ENCODE data around the gene NOTCH4. TPM values are rescaled to one million over a fixed set of nuclear protein-coding genes. Genes with fewer than 3 reads are reported as not detected.

The NOTCH4 gene
- total and polyA plus RNA-seq, 2 experiments from 2014 or later, result 0.65 to 1.2 TPM

DNA sequence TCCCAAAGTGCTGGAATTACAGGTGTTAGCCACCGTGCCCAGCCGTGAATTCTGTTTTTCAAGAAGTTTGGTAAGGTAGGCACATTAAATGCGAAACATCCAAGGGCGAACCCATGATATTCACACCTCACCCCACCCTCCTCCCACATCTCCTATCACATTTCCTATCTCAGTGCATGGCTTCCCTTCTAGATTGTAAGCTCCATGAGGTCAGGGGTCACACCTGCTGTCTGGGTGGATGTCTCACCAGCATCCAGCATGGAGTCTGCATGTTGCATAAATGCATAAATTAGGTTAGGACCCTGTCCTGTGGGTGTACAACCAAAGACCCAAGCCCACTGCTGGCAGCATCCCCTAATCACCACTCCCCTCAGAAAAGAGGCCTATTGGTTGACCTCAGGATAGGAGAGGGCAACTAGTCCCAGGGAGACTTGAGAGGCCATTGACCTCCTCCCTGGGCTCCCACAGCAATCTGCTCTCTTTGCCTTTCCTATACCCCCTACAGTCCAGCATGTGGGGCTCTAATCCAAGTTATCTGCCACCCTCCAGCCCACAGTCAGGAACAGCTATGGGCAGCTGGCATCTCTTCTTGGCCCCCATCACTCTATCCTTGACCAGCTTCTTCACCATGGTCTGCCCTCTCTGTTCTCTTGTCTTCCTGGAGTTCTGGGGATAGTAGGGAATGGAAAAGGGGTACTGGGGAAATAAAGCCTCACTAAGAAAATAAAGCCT, 76.3 kb downstream of the NOTCH4 start:
- Histone ChIP-seq H2AFZ (no peak overlapping the region), H3K9me3 (ENCODE audit: low read depth) (no peaks in the 10 kb centered on the region), H3K4me1 (ENCODE audit: insufficient read depth) (peaks cover 7% of the 10 kb centered on the region), H3K27me3 (replicated peaks; ENCODE audit: insufficient read depth) (no peaks in the 10 kb centered on the region), H3K9ac (no peak overlapping the region), H3K4me2 (ENCODE audit: unreplicated experiment) (no peak overlapping the region), H3K9me2 (ENCODE audit: insufficient read depth) (no peaks in the 10 kb centered on the region), H3K27ac (no peak overlapping the region), H4K20me1 (ENCODE audit: insufficient read depth) (no peaks in the 10 kb centered on the region), H3F3A (ENCODE audit: insufficient read depth) (0 out of 2 replicates have a peak, but pooled peaks cover 1% of the 10 kb centered on the region), H3K79me2 (ENCODE audit: insufficient read depth) (peaks cover 4% of the 10 kb centered on the region; the same call in 1 of the 2 replicates), H3K4me3 (no peak overlapping the region), H3K36me3 (ENCODE audit: low read depth) (peaks cover 4% of the 10 kb centered on the region; the same call in 1 of the 2 replicates)
- TF ChIP-seq EZH2phosphoT487 (IDR thresholded peaks at IDR 0.05; ENCODE audit: insufficient read depth, low read depth), result no peak
- no peak for TF ChIP-seq EZH2 (IDR thresholded peaks at IDR 0.05; ENCODE audit: insufficient read depth, poor library complexity, severe bottlenecking)
- no peak for DNase-seq
- 95 to 97% methylated on average over 4 of the region's 4 CpGs for WGBS, 2 experiments (ENCODE audit: low coverage in 1 of 2, low lambda C conversion rate in 2 of 2, missing lambda C conversion rate in 2 of 2)
- in situ Hi-C loops (cut with MboI), result no loop called here

DNA sequence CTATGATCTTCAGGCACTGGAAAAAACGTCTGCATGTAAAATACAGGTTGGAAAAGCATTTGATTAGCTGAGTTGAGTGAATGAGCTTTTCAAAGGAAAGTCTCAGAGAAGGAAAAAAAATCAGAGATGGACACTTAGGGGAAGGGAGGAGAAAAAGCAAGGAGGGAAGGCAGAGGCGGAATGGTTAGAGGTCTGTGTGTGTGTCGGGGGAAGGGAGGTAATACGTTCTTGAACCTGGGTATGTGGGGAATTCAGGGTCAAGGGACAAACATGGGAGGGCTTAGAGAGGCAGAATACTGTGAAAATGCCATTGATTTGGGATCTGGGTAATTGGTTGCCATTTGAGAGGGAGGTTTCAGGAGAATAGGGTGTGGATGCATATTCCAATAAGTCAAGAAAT, 77.2 kb downstream of the NOTCH4 start:
- no peaks in the 10 kb centered on the region for H3K79me2 ChIP-seq (ENCODE audit: insufficient read depth)
- no peaks in the 10 kb centered on the region for H3K27me3 ChIP-seq (replicated peaks; ENCODE audit: insufficient read depth)
- in situ Hi-C loops (cut with MboI), result no loop called here
- TF ChIP-seq EZH2 (IDR thresholded peaks at IDR 0.05; ENCODE audit: insufficient read depth, poor library complexity, severe bottlenecking) (no peak), EZH2phosphoT487 (IDR thresholded peaks at IDR 0.05; ENCODE audit: insufficient read depth, low read depth) (no peak)
- WGBS, 2 experiments (ENCODE audit: low coverage in 1 of 2, low lambda C conversion rate in 2 of 2, missing lambda C conversion rate in 2 of 2), result 69 to 73% methylated on average over 4 of the region's 4 CpGs
- H3K4me2 ChIP-seq (ENCODE audit: unreplicated experiment), result no peak overlapping the region
- no peaks in the 10 kb centered on the region for H3F3A ChIP-seq (ENCODE audit: insufficient read depth)
- 0 out of 2 replicates have a peak overlapping the region, but pooled peaks have one; percentile 28 for H2AFZ ChIP-seq
- no peak overlapping the region for H3K27ac ChIP-seq
- H3K4me1 ChIP-seq (ENCODE audit: insufficient read depth), result no peaks in the 10 kb centered on the region
- no peak overlapping the region for H3K4me3 ChIP-seq
- no peaks in the 10 kb centered on the region for H4K20me1 ChIP-seq (ENCODE audit: insufficient read depth)
- no peak for DNase-seq
- no peaks in the 10 kb centered on the region for H3K9me2 ChIP-seq (ENCODE audit: insufficient read depth)
- H3K9me3 ChIP-seq (ENCODE audit: low read depth), result no peaks in the 10 kb centered on the region
- peaks cover 4% of the 10 kb centered on the region; the same call in 1 of the 2 replicates for H3K36me3 ChIP-seq (ENCODE audit: low read depth)
- H3K9ac ChIP-seq, result no peak overlapping the region

DNA sequence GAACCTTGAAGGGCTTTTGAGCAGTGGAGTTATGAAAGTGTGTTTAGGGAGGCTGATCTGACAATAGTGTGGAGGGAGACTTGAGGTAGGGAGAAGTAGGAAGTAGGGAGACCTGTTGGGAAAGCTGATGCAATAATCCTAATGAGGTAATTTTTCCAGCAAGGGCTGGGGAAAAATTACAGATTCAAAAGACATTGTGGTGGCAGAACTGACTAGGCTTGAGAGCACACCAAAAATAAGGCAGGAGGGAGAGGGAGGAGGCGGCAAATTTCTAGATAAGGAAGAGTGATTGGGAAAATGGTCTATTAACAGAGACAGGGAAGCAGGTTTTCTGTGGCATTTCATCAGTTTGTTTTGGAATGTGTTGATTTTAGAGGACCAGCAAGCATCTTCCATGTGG, 77.6 kb downstream of the NOTCH4 start:
- no peaks in the 10 kb centered on the region for H3K9me2 ChIP-seq (ENCODE audit: insufficient read depth)
- no peaks in the 10 kb centered on the region for H4K20me1 ChIP-seq (ENCODE audit: insufficient read depth)
- H3K9ac ChIP-seq, result no peak overlapping the region
- in situ Hi-C loops (cut with MboI), result no loop called here
- peaks cover 4% of the 10 kb centered on the region; the same call in 1 of the 2 replicates for H3K36me3 ChIP-seq (ENCODE audit: low read depth)
- no peaks in the 10 kb centered on the region for H3F3A ChIP-seq (ENCODE audit: insufficient read depth)
- no peaks in the 10 kb centered on the region for H3K27me3 ChIP-seq (replicated peaks; ENCODE audit: insufficient read depth)
- H3K27ac ChIP-seq, result no peak overlapping the region
- H3K4me1 ChIP-seq (ENCODE audit: insufficient read depth), result no peaks in the 10 kb centered on the region
- H3K4me2 ChIP-seq (ENCODE audit: unreplicated experiment), result no peak overlapping the region
- TF ChIP-seq EZH2 (IDR thresholded peaks at IDR 0.05; ENCODE audit: insufficient read depth, poor library complexity, severe bottlenecking), result no peak
- TF ChIP-seq EZH2phosphoT487 (IDR thresholded peaks at IDR 0.05; ENCODE audit: insufficient read depth, low read depth), result no peak
- peak; percentile 21 for DNase-seq
- no peak overlapping the region for H3K4me3 ChIP-seq
- no peaks in the 10 kb centered on the region for H3K79me2 ChIP-seq (ENCODE audit: insufficient read depth)
- 94 to 100% methylated on average over 1 of the region's 1 CpG for WGBS, 2 experiments (ENCODE audit: low coverage in 1 of 2, low lambda C conversion rate in 2 of 2, missing lambda C conversion rate in 2 of 2)
- H2AFZ ChIP-seq, result 0 out of 2 replicates have a peak overlapping the region, but pooled peaks have one; percentile 28
- H3K9me3 ChIP-seq (ENCODE audit: low read depth), result no peaks in the 10 kb centered on the region

Small RNA genes within 50 kb of the gene (microRNA-seq; reads per million reads assigned to microRNA genes)
- 2.0 reads per million for gene MIR6721 (ENCODE audit: borderline number of aligned reads)
- not detected for gene MIR6833 (ENCODE audit: borderline number of aligned reads)

Small RNA genes within 50 kb of the gene (small RNA-seq; reads per million reads assigned to genes)
- gene AL662884.1 (ENCODE audit: low read depth, low replicate concordance) (not detected), gene MIR6833 (ENCODE audit: low read depth, low replicate concordance) (not detected)

Other genes starting within 250 kb of the NOTCH4 start
- 4.8 and 5.3 TPM in 2 replicates for gene C4A, start 242.0 kb downstream of the NOTCH4 start, total RNA-seq (2014; rRNA removed; shearing (Covaris generic))
- 1.3 and 2.4 TPM in 2 replicates for gene C4A, start 242.0 kb downstream of the NOTCH4 start, polyA plus RNA-seq (2016; fragmentation: Nextera tagmentation; extraction: Ambion mirVana)
- gene C4B, start 209.3 kb downstream of the NOTCH4 start, total RNA-seq (2014; rRNA removed; shearing (Covaris generic)), result 4.5 and 6.4 TPM in 2 replicates
- 1.1 and 2.6 TPM in 2 replicates for gene C4B, start 209.3 kb downstream of the NOTCH4 start, polyA plus RNA-seq (2016; fragmentation: Nextera tagmentation; extraction: Ambion mirVana)
- not detected in 2 replicates for gene CYP21A2, start 185.7 kb downstream of the NOTCH4 start, total RNA-seq (2014; rRNA removed; shearing (Covaris generic))
- not detected in 2 replicates for gene CYP21A2, start 185.7 kb downstream of the NOTCH4 start, polyA plus RNA-seq (2016; fragmentation: Nextera tagmentation; extraction: Ambion mirVana)
- 23.5 and 23.8 TPM in 2 replicates for gene TNXB, start 114.7 kb downstream of the NOTCH4 start, total RNA-seq (2014; rRNA removed; shearing (Covaris generic))
- 5.2 TPM in 2 replicates for gene TNXB, start 114.7 kb downstream of the NOTCH4 start, polyA plus RNA-seq (2016; fragmentation: Nextera tagmentation; extraction: Ambion mirVana)
- 33.3 and 37.3 TPM in 2 replicates for gene ATF6B, start 95.8 kb downstream of the NOTCH4 start, total RNA-seq (2014; rRNA removed; shearing (Covaris generic))
- 51.7 and 54.1 TPM in 2 replicates for gene ATF6B, start 95.8 kb downstream of the NOTCH4 start, polyA plus RNA-seq (2016; fragmentation: Nextera tagmentation; extraction: Ambion mirVana)
- 2.9 and 5.3 TPM in 2 replicates for gene FKBPL, start 93.8 kb downstream of the NOTCH4 start, total RNA-seq (2014; rRNA removed; shearing (Covaris generic))
- 6.2 and 6.9 TPM in 2 replicates for gene FKBPL, start 93.8 kb downstream of the NOTCH4 start, polyA plus RNA-seq (2016; fragmentation: Nextera tagmentation; extraction: Ambion mirVana)
- gene PRRT1, start 72.1 kb downstream of the NOTCH4 start, total RNA-seq (2014; rRNA removed; shearing (Covaris generic)), result 1.2 TPM in 1 of 2 replicates, not detected in the other
- gene PRRT1, start 72.1 kb downstream of the NOTCH4 start, polyA plus RNA-seq (2016; fragmentation: Nextera tagmentation; extraction: Ambion mirVana), result 2.1 and 2.2 TPM in 2 replicates
- 12.8 and 16.2 TPM in 2 replicates for gene PPT2, start 69.9 kb downstream of the NOTCH4 start, total RNA-seq (2014; rRNA removed; shearing (Covaris generic))
- 10.3 and 14.3 TPM in 2 replicates for gene PPT2, start 69.9 kb downstream of the NOTCH4 start, polyA plus RNA-seq (2016; fragmentation: Nextera tagmentation; extraction: Ambion mirVana)
- 2.2 and 6.2 TPM in 2 replicates for gene EGFL8, start 59.5 kb downstream of the NOTCH4 start, total RNA-seq (2014; rRNA removed; shearing (Covaris generic))
- 2.6 and 3.8 TPM in 2 replicates for gene EGFL8, start 59.5 kb downstream of the NOTCH4 start, polyA plus RNA-seq (2016; fragmentation: Nextera tagmentation; extraction: Ambion mirVana)
- gene AGPAT1, start 48.0 kb downstream of the NOTCH4 start, total RNA-seq (2014; rRNA removed; shearing (Covaris generic)), result 57.2 and 71.2 TPM in 2 replicates
- gene AGPAT1, start 48.0 kb downstream of the NOTCH4 start, polyA plus RNA-seq (2016; fragmentation: Nextera tagmentation; extraction: Ambion mirVana), result 36.9 and 39.7 TPM in 2 replicates
- 48.1 and 48.2 TPM in 2 replicates for gene RNF5, start 45.7 kb downstream of the NOTCH4 start, total RNA-seq (2014; rRNA removed; shearing (Covaris generic))
- 58.8 and 63.2 TPM in 2 replicates for gene RNF5, start 45.7 kb downstream of the NOTCH4 start, polyA plus RNA-seq (2016; fragmentation: Nextera tagmentation; extraction: Ambion mirVana)
- gene AGER, start 39.8 kb downstream of the NOTCH4 start, total RNA-seq (2014; rRNA removed; shearing (Covaris generic)), result 0.22 TPM in 1 of 2 replicates, not detected in the other
- gene AGER, start 39.8 kb downstream of the NOTCH4 start, polyA plus RNA-seq (2016; fragmentation: Nextera tagmentation; extraction: Ambion mirVana), result 1.2 and 1.4 TPM in 2 replicates
- 25.4 and 27.6 TPM in 2 replicates for gene PBX2, start 33.9 kb downstream of the NOTCH4 start, total RNA-seq (2014; rRNA removed; shearing (Covaris generic))
- gene PBX2, start 33.9 kb downstream of the NOTCH4 start, polyA plus RNA-seq (2016; fragmentation: Nextera tagmentation; extraction: Ambion mirVana), result 2.6 and 3.1 TPM in 2 replicates
- gene GPSM3, start 31.4 kb downstream of the NOTCH4 start, total RNA-seq (2014; rRNA removed; shearing (Covaris generic)), result 5.4 and 7.7 TPM in 2 replicates
- gene GPSM3, start 31.4 kb downstream of the NOTCH4 start, polyA plus RNA-seq (2016; fragmentation: Nextera tagmentation; extraction: Ambion mirVana), result 6.8 and 7.3 TPM in 2 replicates
- gene TSBP1, start 147.8 kb upstream of the NOTCH4 start, total RNA-seq (2014; rRNA removed; shearing (Covaris generic)), result not detected in 2 replicates
- not detected in 2 replicates for gene TSBP1, start 147.8 kb upstream of the NOTCH4 start, polyA plus RNA-seq (2016; fragmentation: Nextera tagmentation; extraction: Ambion mirVana)
- gene BTNL2, start 183.1 kb upstream of the NOTCH4 start, total RNA-seq (2014; rRNA removed; shearing (Covaris generic)), result not detected in 2 replicates
- not detected in 2 replicates for gene BTNL2, start 183.1 kb upstream of the NOTCH4 start, polyA plus RNA-seq (2016; fragmentation: Nextera tagmentation; extraction: Ambion mirVana)
- gene HLA-DRA, start 215.8 kb upstream of the NOTCH4 start, total RNA-seq (2014; rRNA removed; shearing (Covaris generic)), result 0.89 TPM in 1 of 2 replicates, not detected in the other
- gene HLA-DRA, start 215.8 kb upstream of the NOTCH4 start, polyA plus RNA-seq (2016; fragmentation: Nextera tagmentation; extraction: Ambion mirVana), result 0.80 and 2.0 TPM in 2 replicates